Sigmoid colon (tissue), 4 donors: ENCODE data around the gene MAGI2.
"Not testable (repeated sequence)": the region's sequence is repeated elsewhere in the genome, so short reads cannot be mapped to it uniquely, and the experiment has no call there.

Experiments used
- POLR2A ChIP-seq, 2 donors: fragments of 450-650 bp; IDR thresholded peaks; one replicate each; pipeline ENCODE4 v1.6.1; 2016; ENCODE audit warnings: antibody characterized with exemption in 2 of 2, mild to moderate bottlenecking in 2 of 2, moderate library complexity in 2 of 2
- POLR2AphosphoS5 ChIP-seq, 4 donors: sonication (generic); formaldehyde crosslinking; IDR thresholded peaks; one replicate each; pipeline ENCODE4 v1.6.1; 2017; ENCODE audit warnings: antibody characterized with exemption in 4 of 4
- TF ChIP-seq, protein P1 (sequence below), 4 experiments: fragments of 450-650 bp in 3 of 4; fragments of 200-600 bp in 1 of 4; IDR thresholded peaks; one replicate each; pipeline ENCODE4 v1.5.1; 2016 to 2019; ENCODE audit warnings: antibody characterized with exemption in 4 of 4, mild to moderate bottlenecking in 3 of 4, moderate library complexity in 2 of 4

GRCh38 chr7:78322231-78322630 lies 1131.2 kb downstream of the MAGI2 start:
- TF ChIP-seq, protein P1, sequence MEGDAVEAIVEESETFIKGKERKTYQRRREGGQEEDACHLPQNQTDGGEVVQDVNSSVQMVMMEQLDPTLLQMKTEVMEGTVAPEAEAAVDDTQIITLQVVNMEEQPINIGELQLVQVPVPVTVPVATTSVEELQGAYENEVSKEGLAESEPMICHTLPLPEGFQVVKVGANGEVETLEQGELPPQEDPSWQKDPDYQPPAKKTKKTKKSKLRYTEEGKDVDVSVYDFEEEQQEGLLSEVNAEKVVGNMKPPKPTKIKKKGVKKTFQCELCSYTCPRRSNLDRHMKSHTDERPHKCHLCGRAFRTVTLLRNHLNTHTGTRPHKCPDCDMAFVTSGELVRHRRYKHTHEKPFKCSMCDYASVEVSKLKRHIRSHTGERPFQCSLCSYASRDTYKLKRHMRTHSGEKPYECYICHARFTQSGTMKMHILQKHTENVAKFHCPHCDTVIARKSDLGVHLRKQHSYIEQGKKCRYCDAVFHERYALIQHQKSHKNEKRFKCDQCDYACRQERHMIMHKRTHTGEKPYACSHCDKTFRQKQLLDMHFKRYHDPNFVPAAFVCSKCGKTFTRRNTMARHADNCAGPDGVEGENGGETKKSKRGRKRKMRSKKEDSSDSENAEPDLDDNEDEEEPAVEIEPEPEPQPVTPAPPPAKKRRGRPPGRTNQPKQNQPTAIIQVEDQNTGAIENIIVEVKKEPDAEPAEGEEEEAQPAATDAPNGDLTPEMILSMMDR (IDR thresholded peaks at IDR 0.05), result not testable (repeated sequence)
- TF ChIP-seq POLR2A, POLR2AphosphoS5 (IDR thresholded peaks at IDR 0.05): not testable (repeated sequence)
